WTC11 (cell line): ENCODE measurements around the gene MAEA.

Source experiments
- FOXJ3 ChIP-seq: sonication (generic); formaldehyde crosslinking; IDR thresholded peaks from 2 replicates; pipeline ENCODE4 v1.9.0; 2021; ENCODE audit warnings: missing genetic modification reagents, mild to moderate bottlenecking, borderline replicate concordance
- FOXP1 ChIP-seq: sonication (generic); formaldehyde crosslinking; IDR thresholded peaks from 2 replicates; pipeline ENCODE4 v1.8.0; 2022; ENCODE audit warnings: missing genetic modification reagents, mild to moderate bottlenecking, moderate library complexity, borderline replicate concordance
- JUN ChIP-seq: sonication (generic); formaldehyde crosslinking; IDR thresholded peaks from 2 replicates; pipeline ENCODE4 v1.8.0; 2023; ENCODE audit warnings: mild to moderate bottlenecking, missing genetic modification reagents
- ZBTB21 ChIP-seq: sonication (generic); formaldehyde crosslinking; IDR thresholded peaks from 2 replicates; pipeline ENCODE4 v1.8.1; 2023; ENCODE audit warnings: mild to moderate bottlenecking, missing genetic modification reagents, borderline replicate concordance
- ZNF121 ChIP-seq: sonication (generic); formaldehyde crosslinking; IDR thresholded peaks from 2 replicates; pipeline ENCODE4 v1.8.0; 2023; ENCODE audit warnings: missing genetic modification reagents
- TF ChIP-seq, protein P1 (sequence below): fragments of 200-600 bp; IDR thresholded peaks from 2 replicates; pipeline ENCODE4 v1.8.0; 2022; ENCODE audit warnings: antibody characterized with exemption
- TF ChIP-seq, protein P2 (sequence below): sonication (generic); formaldehyde crosslinking; IDR thresholded peaks from 2 replicates; pipeline ENCODE4 v1.8.1; 2023; ENCODE audit warnings: mild to moderate bottlenecking, moderate library complexity, missing genetic modification reagents
- TF ChIP-seq, protein P3 (sequence below): sonication (generic); formaldehyde crosslinking; IDR thresholded peaks from 2 replicates; pipeline ENCODE4 v1.8.0; 2022; ENCODE audit warnings: mild to moderate bottlenecking, missing genetic modification reagents
- TF ChIP-seq, protein P4 (sequence below): sonication (generic); formaldehyde crosslinking; IDR thresholded peaks from 2 replicates; pipeline ENCODE4 v1.8.1; 2023; ENCODE audit warnings: mild to moderate bottlenecking, missing genetic modification reagents, moderate library complexity

DNA sequence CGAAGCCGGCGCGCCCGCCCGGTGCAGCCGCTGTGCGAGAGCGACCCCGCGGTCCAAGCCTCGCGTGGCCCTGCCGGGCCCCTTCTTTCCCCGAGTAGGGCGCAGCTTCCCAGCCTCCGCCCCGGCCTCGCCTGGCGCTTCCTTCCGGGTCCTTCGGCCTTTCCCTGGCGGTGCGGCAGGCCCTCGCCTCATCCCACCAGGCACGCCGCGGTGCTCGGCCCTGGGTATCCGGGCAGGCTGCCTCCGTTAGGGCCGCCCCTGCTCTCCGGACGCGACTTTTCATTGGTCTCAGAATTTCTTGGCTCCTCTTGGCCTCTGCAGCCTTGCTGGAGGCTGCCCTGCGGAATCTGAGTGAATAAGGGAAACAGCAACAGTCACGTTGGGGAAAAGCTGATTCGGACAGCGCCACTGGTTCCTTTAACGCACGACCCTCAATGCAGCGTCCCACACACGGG is 57.7 kb downstream of the MAEA start:
- TF ChIP-seq ZBTB21 (CRISPR knock-in tag) (no peak), FOXP1 (CRISPR knock-in tag) (no peak), ZNF121 (CRISPR knock-in tag) (no peak), FOXJ3 (CRISPR knock-in tag) (no peak), JUN (CRISPR knock-in tag) (no peak)
- TF ChIP-seq, protein P1, sequence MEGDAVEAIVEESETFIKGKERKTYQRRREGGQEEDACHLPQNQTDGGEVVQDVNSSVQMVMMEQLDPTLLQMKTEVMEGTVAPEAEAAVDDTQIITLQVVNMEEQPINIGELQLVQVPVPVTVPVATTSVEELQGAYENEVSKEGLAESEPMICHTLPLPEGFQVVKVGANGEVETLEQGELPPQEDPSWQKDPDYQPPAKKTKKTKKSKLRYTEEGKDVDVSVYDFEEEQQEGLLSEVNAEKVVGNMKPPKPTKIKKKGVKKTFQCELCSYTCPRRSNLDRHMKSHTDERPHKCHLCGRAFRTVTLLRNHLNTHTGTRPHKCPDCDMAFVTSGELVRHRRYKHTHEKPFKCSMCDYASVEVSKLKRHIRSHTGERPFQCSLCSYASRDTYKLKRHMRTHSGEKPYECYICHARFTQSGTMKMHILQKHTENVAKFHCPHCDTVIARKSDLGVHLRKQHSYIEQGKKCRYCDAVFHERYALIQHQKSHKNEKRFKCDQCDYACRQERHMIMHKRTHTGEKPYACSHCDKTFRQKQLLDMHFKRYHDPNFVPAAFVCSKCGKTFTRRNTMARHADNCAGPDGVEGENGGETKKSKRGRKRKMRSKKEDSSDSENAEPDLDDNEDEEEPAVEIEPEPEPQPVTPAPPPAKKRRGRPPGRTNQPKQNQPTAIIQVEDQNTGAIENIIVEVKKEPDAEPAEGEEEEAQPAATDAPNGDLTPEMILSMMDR = no peak
- TF ChIP-seq, protein P2, sequence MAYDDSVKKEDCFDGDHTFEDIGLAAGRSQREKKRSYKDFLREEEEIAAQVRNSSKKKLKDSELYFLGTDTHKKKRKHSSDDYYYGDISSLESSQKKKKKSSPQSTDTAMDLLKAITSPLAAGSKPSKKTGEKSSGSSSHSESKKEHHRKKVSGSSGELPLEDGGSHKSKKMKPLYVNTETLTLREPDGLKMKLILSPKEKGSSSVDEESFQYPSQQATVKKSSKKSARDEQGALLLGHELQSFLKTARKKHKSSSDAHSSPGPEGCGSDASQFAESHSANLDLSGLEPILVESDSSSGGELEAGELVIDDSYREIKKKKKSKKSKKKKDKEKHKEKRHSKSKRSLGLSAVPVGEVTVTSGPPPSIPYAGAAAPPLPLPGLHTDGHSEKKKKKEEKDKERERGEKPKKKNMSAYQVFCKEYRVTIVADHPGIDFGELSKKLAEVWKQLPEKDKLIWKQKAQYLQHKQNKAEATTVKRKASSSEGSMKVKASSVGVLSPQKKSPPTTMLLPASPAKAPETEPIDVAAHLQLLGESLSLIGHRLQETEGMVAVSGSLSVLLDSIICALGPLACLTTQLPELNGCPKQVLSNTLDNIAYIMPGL (CRISPR knock-in tag) = peak; percentile 32; the same call in 1 of the 2 replicates
- TF ChIP-seq, protein P3, sequence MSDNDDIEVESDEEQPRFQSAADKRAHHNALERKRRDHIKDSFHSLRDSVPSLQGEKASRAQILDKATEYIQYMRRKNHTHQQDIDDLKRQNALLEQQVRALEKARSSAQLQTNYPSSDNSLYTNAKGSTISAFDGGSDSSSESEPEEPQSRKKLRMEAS (CRISPR knock-in tag) = no peak
- TF ChIP-seq, protein P4, sequence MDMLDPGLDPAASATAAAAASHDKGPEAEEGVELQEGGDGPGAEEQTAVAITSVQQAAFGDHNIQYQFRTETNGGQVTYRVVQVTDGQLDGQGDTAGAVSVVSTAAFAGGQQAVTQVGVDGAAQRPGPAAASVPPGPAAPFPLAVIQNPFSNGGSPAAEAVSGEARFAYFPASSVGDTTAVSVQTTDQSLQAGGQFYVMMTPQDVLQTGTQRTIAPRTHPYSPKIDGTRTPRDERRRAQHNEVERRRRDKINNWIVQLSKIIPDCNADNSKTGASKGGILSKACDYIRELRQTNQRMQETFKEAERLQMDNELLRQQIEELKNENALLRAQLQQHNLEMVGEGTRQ (CRISPR knock-in tag) = no peak
